ENCODE results near the gene TTC12. TPM values are rescaled to one million over a fixed set of nuclear protein-coding genes. Genes with fewer than 3 reads are reported as not detected.

TTC12 gene
- total RNA-seq, 1 experiment from 2014 or later = 19.4 TPM

GRCh38 chr11:113408206-113408605 lies 93.8 kb downstream of the TTC12 start:
- H3K9me3 ChIP-seq = no peaks in the 10 kb centered on the region
- Mint-ChIP-seq H3K9me3 (ENCODE audit: unreplicated experiment) (no peaks in the 10 kb centered on the region), H3K4me1 (ENCODE audit: low read depth, unreplicated experiment) (no peaks in the 10 kb centered on the region), H3K27ac (ENCODE audit: unreplicated experiment) (no peak overlapping the region), H3K27me3 (ENCODE audit: insufficient read depth, unreplicated experiment) (peaks cover 3% of the 10 kb centered on the region), H3K4me3 (ENCODE audit: unreplicated experiment) (no peak overlapping the region), H3K36me3 (ENCODE audit: insufficient read depth, unreplicated experiment) (no peaks in the 10 kb centered on the region)
- ChIA-PET POLR2A (no interaction called here), CTCF (no interaction called here)
- TF ChIP-seq CTCF (IDR thresholded peaks at IDR 0.05; ENCODE audit: insufficient read depth in 1 of 2, low read depth in 1 of 2, low read length in 1 of 2, severe bottlenecking in 1 of 2, unreplicated experiment in 1 of 2) = no peak
- intact Hi-C loops (cut with micrococcal nuclease; ENCODE audit: unreplicated experiment) = no loop called here
- DNase-seq = no peak
- no peak overlapping the region for H3K4me3 ChIP-seq (ENCODE audit: low read depth, low read length)
- no TSS peak for BruUV-seq (replicated peaks)
- peaks cover 7% of the 10 kb centered on the region for H3K4me1 ChIP-seq
- H3K27me3 ChIP-seq (replicated peaks; ENCODE audit: control insufficient read depth, insufficient read depth, low read length) = no peaks in the 10 kb centered on the region
- no peaks in the 10 kb centered on the region for H3K36me3 ChIP-seq (ENCODE audit: control insufficient read depth, insufficient read depth, low read length)

DNA sequence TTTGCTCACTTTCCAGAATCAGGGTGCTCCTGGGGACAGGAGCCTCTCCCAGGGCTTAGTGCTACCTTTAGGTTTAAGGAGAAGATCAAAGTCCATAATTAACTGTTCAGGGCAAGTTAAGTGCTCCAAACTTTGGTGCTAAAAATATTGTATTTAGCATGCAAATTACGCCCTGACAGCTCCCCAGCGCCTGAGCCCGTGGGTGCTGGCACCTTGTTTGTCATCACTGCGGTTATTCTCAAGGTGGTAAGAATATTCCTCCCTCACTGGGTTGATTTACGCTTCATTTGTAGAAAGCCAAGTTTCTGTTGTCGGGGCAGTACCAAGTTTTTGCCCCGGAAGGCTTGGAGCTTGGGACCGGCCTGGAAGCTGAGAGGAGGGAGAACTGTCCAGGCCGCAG lies 94.5 kb downstream of the TTC12 start:
- intact Hi-C loops (cut with micrococcal nuclease; ENCODE audit: unreplicated experiment) = no loop called here
- H3K4me1 ChIP-seq = peaks cover 7% of the 10 kb centered on the region
- Mint-ChIP-seq H3K9me3 (ENCODE audit: unreplicated experiment) (no peaks in the 10 kb centered on the region), H3K36me3 (ENCODE audit: insufficient read depth, unreplicated experiment) (no peaks in the 10 kb centered on the region), H3K4me1 (ENCODE audit: low read depth, unreplicated experiment) (no peaks in the 10 kb centered on the region), H3K27me3 (ENCODE audit: insufficient read depth, unreplicated experiment) (no peaks in the 10 kb centered on the region), H3K27ac (ENCODE audit: unreplicated experiment) (no peak overlapping the region), H3K4me3 (ENCODE audit: unreplicated experiment) (no peak overlapping the region)
- no peaks in the 10 kb centered on the region for H3K36me3 ChIP-seq (ENCODE audit: control insufficient read depth, insufficient read depth, low read length)
- BruUV-seq (replicated peaks) = no TSS peak
- DNase-seq = no peak
- CTCF ChIA-PET = no interaction called here
- H3K9me3 ChIP-seq = no peaks in the 10 kb centered on the region
- TF ChIP-seq CTCF (IDR thresholded peaks at IDR 0.05; ENCODE audit: insufficient read depth in 1 of 2, low read depth in 1 of 2, low read length in 1 of 2, severe bottlenecking in 1 of 2, unreplicated experiment in 1 of 2) = no peak
- H3K4me3 ChIP-seq (ENCODE audit: low read depth, low read length) = no peak overlapping the region
- no peaks in the 10 kb centered on the region for H3K27me3 ChIP-seq (replicated peaks; ENCODE audit: control insufficient read depth, insufficient read depth, low read length)
- POLR2A ChIA-PET = no interaction called here

DNA sequence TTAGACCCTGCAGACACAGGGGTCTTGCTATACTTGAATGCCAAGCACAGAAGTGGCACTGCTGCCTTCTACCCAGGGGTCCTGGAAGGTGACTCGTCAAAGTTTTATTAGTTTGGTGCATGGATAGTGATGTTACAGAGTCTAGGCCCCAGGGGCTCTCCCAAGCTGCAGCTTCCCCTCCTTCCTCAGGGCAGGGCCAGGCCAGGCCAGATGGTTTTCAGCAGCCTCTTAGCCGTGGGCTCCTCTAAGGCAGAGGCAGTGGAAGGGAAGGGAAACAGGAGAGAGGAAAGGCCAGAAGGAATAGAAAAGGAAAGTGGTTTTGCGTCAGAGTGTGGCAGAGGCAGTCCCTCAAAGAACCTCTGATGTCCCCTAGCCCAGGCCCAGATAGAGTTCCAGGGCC lies 95.1 kb downstream of the TTC12 start:
- Mint-ChIP-seq H3K9me3 (ENCODE audit: unreplicated experiment) (no peaks in the 10 kb centered on the region), H3K27ac (ENCODE audit: unreplicated experiment) (no peak overlapping the region), H3K27me3 (ENCODE audit: insufficient read depth, unreplicated experiment) (no peaks in the 10 kb centered on the region), H3K4me3 (ENCODE audit: unreplicated experiment) (no peak overlapping the region), H3K36me3 (ENCODE audit: insufficient read depth, unreplicated experiment) (no peaks in the 10 kb centered on the region), H3K4me1 (ENCODE audit: low read depth, unreplicated experiment) (no peaks in the 10 kb centered on the region)
- DNase-seq = no peak
- Histone ChIP-seq H3K27me3 (replicated peaks; ENCODE audit: control insufficient read depth, insufficient read depth, low read length) (no peaks in the 10 kb centered on the region), H3K36me3 (ENCODE audit: control insufficient read depth, insufficient read depth, low read length) (no peaks in the 10 kb centered on the region), H3K9me3 (no peaks in the 10 kb centered on the region), H3K4me3 (ENCODE audit: low read depth, low read length) (no peak overlapping the region), H3K4me1 (peaks cover 7% of the 10 kb centered on the region)
- ChIA-PET CTCF (no interaction called here), POLR2A (no interaction called here)
- TF ChIP-seq CTCF (IDR thresholded peaks at IDR 0.05; ENCODE audit: insufficient read depth in 1 of 2, low read depth in 1 of 2, low read length in 1 of 2, severe bottlenecking in 1 of 2, unreplicated experiment in 1 of 2) = no peak
- intact Hi-C loops (cut with micrococcal nuclease; ENCODE audit: unreplicated experiment) = no loop called here
- no TSS peak for BruUV-seq (replicated peaks)
